ENCODE results near the gene OCLN.
"Not testable (repeated sequence)": the region's sequence is repeated elsewhere in the genome, so short reads cannot be mapped to it uniquely, and the experiment has no call there.

GRCh38 chr5:69544602-69545001 lies 52.0 kb downstream of the OCLN start:
- not testable (repeated sequence) for TF ChIP-seq CTCF (IDR thresholded peaks at IDR 0.05; ENCODE audit: borderline replicate concordance, extremely low read depth, low read length, poor library complexity, severe bottlenecking); EZH2 (IDR thresholded peaks at IDR 0.05; ENCODE audit: borderline replicate concordance, low read depth, low read length, severe bottlenecking)

Data from DND-41 (cell line).